CD4-positive, alpha-beta T cell treated with Interleukin-4 for 1 hour (primary cell): ENCODE measurements around the gene OR5H1.
"Not testable (repeated sequence)": the region's sequence is repeated elsewhere in the genome, so short reads cannot be mapped to it uniquely, and the experiment has no call there.

Experiments used
- DNase-seq, 2 donors: peaks; one replicate each; pipeline ENCODE4 v3.0.0-alpha.2; 2020 to 2022

Gene OR5H1

GRCh38 chr3:98130421-98130820 is at the start of gene OR5H1:
Gene OR5H1 (plus strand): TSS chr3:98130721. CDS start chr3:98132698, 1,977 bp downstream.
- DNase-seq: no peak

GRCh38 chr3:98086873-98087272 is 43.6 kb upstream of the OR5H1 start, which contains the start of gene OR5AC2:
Gene OR5AC2 (plus strand): TSS chr3:98087173. CDS start chr3:98087173, 0 bp downstream.
- no peak for DNase-seq

- no peak for DNase-seq
These were observed 34.6 kb upstream of the OR5H1 start for GRCh38 chr3:98095882-98096281.

DNA sequence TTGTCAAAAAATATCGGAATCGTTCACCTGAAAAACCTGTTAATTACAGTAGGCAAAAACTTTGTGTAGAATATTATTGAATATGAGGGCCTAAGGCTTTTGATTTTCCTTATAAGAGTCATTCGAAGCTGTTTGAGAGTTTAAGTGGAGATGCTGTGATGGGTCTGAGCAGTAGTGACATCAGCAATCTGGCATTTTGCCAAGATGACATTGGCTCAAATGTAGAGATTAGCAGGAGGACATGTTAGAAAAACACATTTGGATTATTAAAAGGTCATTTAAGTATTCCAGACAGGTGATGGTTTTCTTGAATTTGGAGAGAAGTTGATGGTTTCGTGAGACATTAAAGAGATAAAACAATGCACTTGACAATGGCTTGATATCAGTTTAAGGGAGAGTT is 30.7 kb upstream of the OR5H1 start:
- DNase-seq: no peak

GRCh38 chr3:98108162-98108561 is 22.4 kb upstream of the OR5H1 start:
- DNase-seq: no peak

DNA sequence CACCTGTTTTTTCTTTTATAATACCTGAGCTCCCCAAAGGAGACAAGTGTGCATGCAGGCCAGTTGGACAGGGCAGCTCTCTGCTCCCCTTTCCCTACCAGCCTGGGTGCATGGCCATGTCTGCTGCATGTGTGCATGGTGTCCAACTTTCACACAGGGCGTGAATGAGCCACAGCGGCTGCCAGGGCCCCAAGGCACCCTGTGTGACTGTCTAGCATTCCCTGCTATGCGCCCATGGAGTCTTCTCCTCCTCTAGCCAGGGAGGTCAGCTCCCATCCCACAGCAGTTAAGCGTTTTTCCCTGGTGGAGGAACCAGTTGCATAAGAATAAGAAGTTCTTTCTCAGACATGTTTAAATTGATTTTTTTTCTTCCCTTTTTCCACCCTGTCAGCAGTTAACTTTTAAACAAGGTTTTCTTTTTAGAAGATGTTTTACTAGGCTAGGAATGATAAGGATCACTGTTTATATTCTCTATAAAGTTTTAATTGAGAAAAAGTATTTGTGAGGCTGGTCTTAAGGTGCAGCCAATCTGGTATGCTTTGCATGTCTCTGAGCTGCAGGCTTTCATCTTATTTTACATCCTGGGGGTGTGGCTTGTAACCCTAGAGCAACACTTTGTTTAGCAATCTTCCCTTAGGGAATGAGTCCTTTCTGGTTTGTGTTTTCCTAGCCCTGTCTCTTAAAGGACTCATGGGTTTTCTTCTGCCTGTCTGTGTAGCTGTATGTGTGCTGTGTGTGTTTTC is 20.5 kb upstream of the OR5H1 start:
- no peak for DNase-seq

DNA sequence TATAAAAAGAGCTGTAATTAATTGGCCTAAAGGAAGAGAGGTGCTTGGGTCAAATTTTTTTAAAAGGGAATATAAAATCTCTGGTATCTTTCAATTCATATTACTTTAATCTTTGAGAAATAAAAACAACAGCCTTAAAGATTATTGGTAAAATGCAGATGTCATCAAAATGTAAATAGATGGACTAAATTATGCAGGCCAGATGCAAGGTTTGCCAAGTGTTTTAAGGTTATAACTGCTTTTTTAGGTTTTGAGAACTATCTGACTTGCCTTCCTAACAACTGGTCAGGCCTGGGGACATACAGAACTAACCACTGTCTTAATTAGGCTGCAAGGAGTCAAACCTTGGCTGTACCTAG is 20.0 kb upstream of the OR5H1 start:
- DNase-seq: no peak

GRCh38 chr3:98114264-98114663 is 16.3 kb upstream of the OR5H1 start:
- DNase-seq: no peak

DNA sequence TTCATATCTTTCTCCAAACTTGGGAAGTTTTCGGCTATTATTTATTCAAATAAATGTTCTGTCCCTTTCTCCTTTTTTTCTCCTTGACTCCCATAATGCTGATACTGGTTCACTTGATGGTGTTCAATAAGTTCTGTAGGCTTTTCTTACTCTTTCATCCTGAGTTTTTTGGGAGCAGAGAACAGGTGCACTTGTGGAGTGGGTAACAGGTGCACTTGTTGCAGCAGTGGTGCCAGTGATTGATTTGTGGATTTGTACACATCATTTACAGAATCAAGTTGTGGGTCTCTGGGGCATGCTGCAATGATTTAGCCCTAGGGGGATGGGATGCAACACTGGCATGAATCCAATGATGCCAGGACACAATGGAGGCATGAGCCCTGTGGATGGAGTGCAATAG is 14.8 kb upstream of the OR5H1 start:
- no peak for DNase-seq

DNA sequence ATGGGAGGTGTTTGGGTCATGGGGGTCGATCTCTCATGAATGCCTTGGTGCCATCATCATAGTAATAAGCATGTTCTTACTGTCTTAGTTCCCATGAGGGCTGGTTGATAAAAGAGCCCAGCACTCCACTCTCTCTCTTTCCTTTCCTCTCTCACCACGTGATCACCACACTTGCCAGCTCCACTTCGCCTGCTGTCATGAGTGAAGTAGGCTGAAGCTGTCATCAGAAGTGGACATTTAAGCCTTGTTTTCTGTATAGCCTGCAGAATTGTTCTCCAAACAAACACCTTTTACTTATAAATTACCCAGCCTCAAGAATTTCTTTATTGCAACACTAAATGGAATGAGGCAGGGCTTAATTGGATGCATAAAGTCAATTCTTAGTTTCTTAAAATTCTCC is 6.1 kb downstream of the OR5H1 start:
- DNase-seq: no peak

- not testable (repeated sequence) for DNase-seq
These were observed 7.5 kb downstream of the OR5H1 start for GRCh38 chr3:98137826-98138557.

GRCh38 chr3:98140531-98140930 is 10.0 kb downstream of the OR5H1 start:
- no peak for DNase-seq

DNA sequence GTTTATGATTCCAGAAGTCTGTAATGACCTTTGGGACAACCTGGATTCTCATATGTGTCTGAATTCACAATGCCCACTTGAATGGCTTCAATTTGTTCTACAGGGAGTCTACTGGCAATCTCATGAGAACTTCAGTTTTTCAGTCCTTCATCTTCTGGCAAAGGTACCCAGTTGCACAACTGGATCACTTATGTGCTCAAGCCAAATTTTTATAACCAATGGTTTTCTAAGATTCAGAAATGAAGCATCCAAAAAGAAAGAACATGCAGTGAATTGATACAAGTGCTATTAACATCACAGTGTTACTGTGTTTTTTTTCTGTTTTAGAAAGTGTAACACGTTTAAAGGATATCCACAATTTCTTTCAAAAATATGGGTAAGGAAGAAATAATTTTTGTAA is 16.7 kb downstream of the OR5H1 start, which contains the start of gene OR5H14:
Gene OR5H14 (plus strand): TSS at position 301 of the 400 bp plus-strand sequence. CDS start 1,907 bp downstream, outside the sequence.
- no peak for DNase-seq

GRCh38 chr3:98148751-98149150 is 18.2 kb downstream of the OR5H1 start:
- DNase-seq: no peak

DNA sequence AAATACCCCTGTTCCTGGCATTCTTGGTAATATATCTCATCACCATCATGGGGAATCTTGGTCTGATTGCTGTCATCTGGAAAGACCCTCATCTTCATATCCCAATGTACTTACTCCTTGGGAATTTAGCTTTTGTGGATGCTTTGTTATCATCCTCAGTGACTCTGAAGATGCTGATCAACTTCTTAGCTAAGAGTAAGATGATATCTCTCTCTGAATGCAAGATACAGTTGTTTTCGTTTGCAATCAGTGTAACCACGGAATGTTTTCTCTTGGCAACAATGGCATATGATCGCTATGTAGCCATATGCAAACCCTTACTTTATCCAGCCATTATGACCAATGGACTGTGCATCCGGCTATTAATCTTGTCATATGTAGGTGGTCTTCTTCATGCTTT is 18.9 kb downstream of the OR5H1 start:
- DNase-seq: not testable (repeated sequence)

- no peak for DNase-seq
These were observed 20.7 kb downstream of the OR5H1 start for GRCh38 chr3:98151241-98151640.

- no peak for DNase-seq
These were observed 35.9 kb downstream of the OR5H1 start, which contains the start of gene OR5H15 for GRCh38 chr3:98166396-98166795. Gene OR5H15 (plus strand): TSS chr3:98166696. CDS start chr3:98168700, 2,004 bp downstream.

DNA sequence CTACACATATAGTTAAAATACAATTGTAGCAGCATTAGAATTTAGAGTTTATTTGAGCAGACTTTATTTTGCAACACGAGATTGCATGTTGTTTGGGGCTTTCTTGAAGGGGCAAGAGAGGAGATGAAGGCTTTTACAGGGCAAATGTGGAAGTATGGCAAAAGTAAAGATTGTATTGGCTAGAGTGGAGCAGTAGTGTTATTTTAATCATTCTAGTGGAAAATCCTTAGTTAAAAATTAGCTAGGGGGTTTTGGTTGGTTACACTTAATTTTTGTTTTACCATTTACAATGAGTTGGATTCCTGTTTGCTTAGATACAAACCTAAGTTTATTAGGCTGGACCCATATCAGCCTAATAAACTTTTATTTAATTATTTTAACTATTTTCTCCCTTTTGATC is 40.5 kb downstream of the OR5H1 start:
- DNase-seq: no peak

DNA sequence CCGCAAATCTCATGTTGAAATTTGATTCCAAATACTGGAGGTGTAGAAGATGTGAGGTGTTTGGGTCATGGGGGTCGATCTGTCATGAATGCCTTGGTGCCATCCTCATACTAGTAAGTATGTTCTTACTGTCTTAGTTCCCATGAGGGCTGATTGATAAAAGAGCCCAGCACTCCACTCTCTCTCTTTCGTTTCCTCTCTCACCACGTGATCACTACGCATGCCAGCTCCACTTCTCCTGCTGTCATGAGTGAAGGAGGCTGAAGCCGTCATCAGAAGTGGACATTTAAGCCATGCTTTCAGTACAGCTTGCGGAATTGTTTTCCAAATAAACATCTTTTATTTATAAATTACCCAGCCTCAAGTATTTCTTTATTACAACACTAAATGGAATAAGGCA is 42.1 kb downstream of the OR5H1 start:
- DNase-seq: no peak

- DNase-seq: no peak
These were observed 49.9 kb downstream of the OR5H1 start for GRCh38 chr3:98180319-98180890.

- DNase-seq: no peak
These were observed 51.7 kb downstream of the OR5H1 start for GRCh38 chr3:98182196-98182595.

GRCh38 chr3:98185180-98185579 is 54.7 kb downstream of the OR5H1 start:
- no peak for DNase-seq
